IPS DF 4.7 (cell line): ENCODE results near the gene FHAD1.

Experiments used
- DNase-seq: peaks from one replicate; pipeline ENCODE4 v3.0.0-alpha.2; 2013; ENCODE audit warnings: low spot score; ENCODE audit errors: extremely low read depth

FHAD1 gene

GRCh38 chr1:15218287-15219279 lies 28.4 kb upstream of the FHAD1 start:
- no peak for DNase-seq

DNA sequence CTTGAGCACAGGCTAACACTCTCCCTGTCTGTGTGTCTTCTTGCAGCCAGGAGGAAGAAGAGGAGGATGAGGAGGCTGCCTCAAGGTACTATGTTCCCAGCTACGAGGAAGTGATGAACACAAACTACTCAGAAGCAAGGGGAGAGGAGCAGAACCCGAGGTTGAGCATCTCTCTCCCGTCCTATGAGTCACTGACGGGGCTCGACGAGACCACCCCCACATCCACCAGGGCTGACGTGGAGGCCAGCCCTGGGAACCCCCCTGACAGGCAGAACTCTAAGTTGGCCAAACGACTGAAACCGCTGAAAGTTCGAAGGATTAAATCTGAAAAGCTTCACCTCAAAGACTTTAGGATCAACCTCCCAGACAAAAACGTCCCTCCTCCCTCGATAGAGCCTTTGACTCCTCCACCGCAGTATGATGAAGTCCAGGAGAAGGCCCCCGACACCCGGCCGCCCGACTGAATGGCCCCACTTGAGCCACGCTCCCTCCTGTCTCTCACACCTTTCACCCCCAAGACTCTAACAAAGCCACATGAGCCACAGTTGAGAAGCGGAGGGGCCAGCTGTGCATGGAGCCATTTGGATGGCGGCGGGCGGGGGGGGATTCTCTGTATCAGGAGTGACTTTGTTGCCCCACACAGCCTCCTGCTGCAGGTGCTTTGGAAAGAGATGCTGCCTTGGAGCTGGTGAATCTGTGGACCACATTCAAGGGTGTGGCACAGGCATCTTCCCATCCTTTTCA lies 27.6 kb upstream of the FHAD1 start:
- no peak for DNase-seq

GRCh38 chr1:15220024-15220392 lies 27.0 kb upstream of the FHAD1 start:
- no peak for DNase-seq

DNA sequence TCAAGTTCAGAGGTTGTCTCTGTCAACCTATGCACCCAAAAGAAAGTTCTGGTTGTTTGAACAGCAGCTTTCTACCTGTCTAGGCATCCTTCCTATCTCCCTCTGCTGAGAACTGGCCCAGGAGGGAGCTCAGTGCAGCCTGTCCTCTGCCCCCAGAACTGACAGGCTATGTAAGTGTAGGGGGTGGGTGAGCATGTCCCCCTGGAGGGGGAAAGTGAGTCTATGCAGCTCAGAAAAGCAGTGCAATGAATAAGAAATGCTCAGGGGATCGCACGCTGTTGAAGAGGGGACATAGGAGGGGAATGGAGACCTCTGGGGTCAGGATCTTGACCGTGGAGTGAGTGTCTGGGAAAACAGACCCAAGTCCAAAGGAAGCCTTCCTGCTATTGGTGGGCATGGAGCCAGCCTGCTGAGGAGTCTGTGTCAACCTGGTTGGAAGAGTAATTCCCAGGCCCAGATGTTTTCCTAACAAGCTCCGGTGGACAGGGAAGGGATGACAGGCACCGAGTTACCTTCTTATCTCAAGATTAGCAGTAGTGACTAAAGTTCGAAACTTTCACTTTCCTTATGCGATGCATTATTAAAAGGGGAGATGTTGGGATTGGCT lies 26.1 kb upstream of the FHAD1 start:
- DNase-seq: no peak

GRCh38 chr1:15222653-15223303 lies 24.2 kb upstream of the FHAD1 start:
- DNase-seq: no peak

- no peak for DNase-seq
Measured at GRCh38 chr1:15224259-15224869, 22.7 kb upstream of the FHAD1 start.

DNA sequence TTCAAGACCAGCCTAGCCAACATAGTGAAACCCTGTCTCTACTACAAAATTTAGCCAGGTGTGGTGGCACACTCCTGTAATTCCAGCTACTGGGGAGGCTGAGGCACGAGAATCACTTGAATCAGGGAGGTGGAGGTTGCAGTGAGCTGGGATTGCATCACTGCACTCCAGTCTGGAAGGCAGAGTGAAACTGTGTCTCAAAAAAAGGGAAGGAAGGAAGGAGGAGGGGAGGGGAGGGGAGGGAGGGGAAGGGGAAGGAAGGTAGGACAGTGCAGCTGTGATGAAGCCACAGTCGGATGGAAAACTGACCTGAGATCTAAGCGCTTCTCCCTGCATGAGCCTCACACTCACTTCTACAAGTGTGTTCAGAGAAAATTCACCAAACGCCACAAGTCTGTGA lies 22.0 kb upstream of the FHAD1 start:
- DNase-seq: no peak

DNA sequence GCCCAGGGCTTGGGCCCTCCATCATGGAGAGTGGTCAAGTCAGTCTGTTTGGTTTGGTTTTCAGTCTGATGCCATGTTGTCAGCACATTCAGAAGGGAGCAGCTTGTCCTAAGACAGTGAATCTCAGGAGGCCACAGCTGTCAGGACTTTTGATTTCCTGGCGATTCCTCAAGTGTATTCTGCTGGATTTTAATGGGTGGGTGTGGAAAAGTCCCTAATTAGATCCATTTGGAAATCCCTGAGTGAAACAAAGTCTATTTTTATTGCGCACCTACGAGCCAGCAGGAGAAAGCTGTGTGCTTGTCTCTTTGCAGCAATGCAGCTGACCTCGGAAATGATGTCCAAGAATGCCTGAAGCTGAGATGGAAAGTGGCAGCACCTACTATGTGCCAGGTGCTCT lies 21.6 kb upstream of the FHAD1 start:
- no peak for DNase-seq

- DNase-seq: no peak
Measured at GRCh38 chr1:15226388-15227255, 20.4 kb upstream of the FHAD1 start.

- no peak for DNase-seq
Measured at GRCh38 chr1:15229707-15230131, 17.3 kb upstream of the FHAD1 start.

- DNase-seq: no peak
Measured at GRCh38 chr1:15231714-15232201, 15.3 kb upstream of the FHAD1 start.

GRCh38 chr1:15233689-15234088 lies 13.3 kb upstream of the FHAD1 start:
- no peak for DNase-seq

GRCh38 chr1:15236321-15236721 lies 10.7 kb upstream of the FHAD1 start:
- no peak for DNase-seq

DNA sequence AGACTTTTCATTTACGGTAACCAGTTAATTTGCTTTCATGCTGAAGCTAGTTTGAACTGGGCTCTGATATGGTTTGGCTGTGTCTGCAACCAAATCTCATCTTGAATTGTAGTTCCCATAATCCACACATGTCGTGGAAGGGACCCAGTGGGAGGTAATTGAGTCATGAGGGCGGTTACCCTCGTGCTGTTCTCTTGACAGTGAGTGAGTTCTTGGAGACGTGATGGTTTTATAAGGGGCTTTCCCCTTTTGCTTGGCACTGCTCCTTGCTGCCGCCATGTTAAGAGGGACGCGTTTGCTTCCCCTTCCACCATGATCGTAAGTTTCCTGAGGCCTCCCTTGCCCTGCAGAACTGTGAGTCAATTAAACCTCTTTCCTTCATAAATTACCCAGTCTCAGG lies 10.3 kb upstream of the FHAD1 start:
- no peak for DNase-seq

DNA sequence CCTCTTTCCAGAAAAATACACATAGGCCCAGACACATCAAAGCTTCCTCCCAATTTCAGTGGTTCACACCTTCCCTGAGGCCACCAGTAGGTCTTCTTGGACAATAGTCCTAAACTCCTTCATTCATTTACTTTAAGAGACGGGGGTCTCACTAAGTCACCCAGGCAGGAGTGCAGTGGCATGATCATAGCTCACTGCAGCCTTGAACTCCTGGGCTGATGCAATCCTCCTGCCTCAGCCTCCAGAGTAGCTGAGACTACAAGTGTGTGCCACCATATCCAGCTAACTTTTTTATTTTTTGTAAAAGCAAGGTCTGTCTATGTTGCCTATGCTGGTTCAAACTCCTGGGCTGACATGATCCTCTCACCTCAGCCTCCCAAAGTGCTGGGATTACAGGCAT lies 8.2 kb upstream of the FHAD1 start:
- DNase-seq: no peak

GRCh38 chr1:15242766-15243165 lies 4.3 kb upstream of the FHAD1 start:
- no peak for DNase-seq

GRCh38 chr1:15243275-15244043 lies 3.6 kb upstream of the FHAD1 start:
- DNase-seq: no peak

GRCh38 chr1:15244813-15245212 lies 2.2 kb upstream of the FHAD1 start:
- peak; percentile 28 for DNase-seq
